HG02938 (cell line): ENCODE results near the gene ESRRA.
A peak's percentile ranks its signal among the peaks of the same experiment; 100 is the strongest.

Experiments
- ATAC-seq: cut with Tn5 transposase; IDR thresholded peaks from one replicate; pipeline ENCODE4 v1.9.1; 2021; ENCODE audit warnings: mild to moderate bottlenecking, moderate library complexity; ENCODE audit not compliant: unreplicated experiment

ESRRA gene

DNA sequence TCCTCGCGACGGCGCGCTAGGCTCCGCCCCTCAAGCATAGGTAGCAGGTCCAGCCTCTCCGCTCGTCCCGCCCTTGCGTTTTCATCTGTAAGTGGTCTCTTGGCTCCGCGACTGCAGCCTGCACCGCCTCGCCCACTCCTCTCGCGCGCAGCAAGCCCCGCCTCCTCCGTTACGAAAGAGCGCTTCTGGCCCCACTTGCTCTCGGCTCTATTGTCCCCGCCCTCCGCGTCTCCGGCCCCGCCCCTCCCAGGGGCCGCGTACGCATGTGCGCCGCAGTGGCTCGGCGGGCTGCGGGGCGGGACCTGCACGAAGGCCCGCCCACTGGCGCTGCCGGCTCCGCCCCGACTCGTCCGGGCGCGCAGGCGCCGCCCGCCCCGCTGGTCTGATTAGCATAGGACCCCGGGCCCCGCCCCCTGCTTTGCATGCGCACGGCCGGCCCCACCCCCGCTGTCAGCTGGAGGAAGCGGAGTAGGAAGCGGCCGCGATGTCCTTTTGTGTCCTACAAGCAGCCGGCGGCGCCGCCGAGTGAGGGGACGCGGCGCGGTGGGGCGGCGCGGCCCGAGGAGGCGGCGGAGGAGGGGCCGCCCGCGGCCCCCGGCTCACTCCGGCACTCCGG is at the start of gene ESRRA:
Gene ESRRA, plus strand, starts transcription at position 450 of the 616 bp plus-strand sequence. CDS start 1,656 bp downstream, outside the sequence.
- ATAC-seq, result peak; percentile 66

DNA sequence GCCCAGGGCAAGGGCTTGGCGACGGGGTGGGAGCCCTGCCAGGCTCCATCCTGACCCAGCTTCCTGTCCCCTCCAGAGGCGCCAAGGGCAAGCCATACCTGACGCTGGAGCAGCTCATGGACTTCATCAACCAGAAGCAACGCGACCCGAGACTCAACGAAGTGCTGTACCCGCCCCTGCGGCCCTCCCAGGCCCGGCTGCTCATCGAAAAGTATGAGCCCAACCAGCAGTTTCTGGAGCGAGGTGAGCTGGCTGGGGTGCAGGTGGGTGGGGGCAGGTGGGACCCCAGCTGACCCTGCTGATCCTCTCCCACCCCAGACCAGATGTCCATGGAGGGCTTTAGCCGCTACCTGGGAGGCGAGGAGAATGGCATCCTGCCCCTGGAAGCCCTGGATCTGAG is 49.0 kb upstream of the ESRRA start:
- no peak for ATAC-seq

DNA sequence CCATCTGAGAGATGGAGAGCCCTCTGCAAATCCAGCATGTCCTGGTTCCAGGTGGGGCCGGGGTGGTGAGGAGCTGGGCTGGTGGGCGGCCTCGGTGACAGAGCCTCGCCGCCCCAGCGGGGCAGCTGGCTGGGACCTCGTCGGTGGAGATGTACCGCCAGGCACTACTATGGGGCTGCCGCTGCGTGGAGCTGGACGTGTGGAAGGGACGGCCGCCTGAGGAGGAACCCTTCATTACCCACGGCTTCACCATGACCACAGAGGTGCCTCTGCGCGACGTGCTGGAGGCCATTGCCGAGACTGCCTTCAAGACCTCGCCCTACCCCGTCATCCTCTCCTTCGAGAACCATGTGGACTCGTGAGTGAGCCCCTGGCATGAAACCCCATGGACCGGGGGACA is 47.0 kb upstream of the ESRRA start:
- ATAC-seq, result no peak

DNA sequence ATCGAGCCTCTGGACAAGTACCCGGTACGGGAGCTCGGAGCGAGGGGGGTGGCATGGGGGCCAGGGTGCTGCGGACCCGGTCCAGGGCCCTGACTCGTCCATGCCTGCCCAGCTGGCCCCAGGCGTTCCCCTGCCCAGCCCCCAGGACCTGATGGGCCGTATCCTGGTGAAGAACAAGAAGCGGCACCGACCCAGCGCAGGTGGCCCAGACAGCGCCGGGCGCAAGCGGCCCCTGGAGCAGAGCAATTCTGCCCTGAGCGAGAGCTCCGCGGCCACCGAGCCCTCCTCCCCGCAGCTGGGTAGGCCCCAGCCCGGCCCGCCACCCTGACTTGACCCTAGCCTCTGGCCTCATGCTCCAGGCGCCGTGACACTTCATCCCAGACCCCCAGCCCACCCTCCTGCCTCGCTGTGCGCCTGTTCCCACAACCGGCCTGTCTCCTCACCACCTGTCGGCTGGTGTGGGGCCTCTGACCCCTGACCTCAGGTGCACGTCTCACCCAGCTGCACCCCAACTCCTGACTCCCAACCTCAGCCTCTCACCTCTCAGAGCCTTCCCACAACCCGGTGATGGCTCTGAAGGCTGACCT is 46.3 kb upstream of the ESRRA start:
- ATAC-seq, result no peak

DNA sequence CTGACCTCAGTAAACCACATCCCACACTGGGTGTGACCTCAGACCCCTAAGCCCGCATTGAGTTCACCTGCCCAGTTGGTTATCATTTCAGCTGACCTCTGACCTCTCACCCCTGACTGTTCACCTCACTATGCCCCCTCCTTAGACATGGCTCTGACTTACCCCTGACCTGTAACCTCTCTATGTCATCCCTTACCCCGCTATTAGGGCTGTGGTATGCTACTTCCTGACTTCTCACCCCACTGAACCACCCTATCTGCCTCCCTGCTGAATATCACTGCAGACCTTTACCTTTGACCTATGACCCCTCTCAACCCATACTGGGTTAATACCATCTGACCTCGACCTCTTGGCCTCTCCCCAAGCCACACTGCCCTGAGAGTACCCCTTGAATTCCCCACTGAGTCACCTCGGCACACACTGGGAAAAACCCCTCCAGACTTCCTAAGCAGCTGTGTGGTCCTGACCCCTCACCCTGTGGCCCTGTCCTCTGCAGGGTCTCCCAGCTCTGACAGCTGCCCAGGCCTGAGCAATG is 45.7 kb upstream of the ESRRA start:
- ATAC-seq, result no peak

DNA sequence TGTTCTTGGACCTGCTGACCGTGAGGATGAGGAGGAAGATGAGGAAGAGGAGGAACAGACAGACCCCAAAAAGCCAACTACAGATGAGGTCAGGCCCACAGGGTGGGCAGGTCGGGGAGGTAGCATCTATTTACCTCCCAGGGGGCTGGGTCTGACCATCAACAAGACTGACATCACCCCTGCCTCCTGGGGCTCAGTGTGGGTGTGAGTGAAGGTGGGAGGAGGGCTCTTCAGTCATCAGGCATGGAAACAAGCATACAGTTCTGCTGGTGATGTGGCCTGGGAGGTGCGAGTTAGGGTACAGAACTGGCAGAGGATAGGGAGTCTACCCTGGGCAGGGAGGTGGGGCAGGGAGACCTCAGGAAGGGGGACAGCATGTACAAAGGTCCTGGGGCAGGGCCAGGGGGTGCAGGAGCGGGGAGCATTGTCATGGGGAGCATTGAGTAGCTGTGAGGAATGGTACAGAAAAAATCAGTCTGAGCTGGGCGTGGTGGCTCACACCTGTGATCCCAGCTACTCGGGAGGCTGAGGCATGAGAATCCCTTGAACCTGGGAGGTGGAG is 45.1 kb upstream of the ESRRA start:
- ATAC-seq, result no peak

DNA sequence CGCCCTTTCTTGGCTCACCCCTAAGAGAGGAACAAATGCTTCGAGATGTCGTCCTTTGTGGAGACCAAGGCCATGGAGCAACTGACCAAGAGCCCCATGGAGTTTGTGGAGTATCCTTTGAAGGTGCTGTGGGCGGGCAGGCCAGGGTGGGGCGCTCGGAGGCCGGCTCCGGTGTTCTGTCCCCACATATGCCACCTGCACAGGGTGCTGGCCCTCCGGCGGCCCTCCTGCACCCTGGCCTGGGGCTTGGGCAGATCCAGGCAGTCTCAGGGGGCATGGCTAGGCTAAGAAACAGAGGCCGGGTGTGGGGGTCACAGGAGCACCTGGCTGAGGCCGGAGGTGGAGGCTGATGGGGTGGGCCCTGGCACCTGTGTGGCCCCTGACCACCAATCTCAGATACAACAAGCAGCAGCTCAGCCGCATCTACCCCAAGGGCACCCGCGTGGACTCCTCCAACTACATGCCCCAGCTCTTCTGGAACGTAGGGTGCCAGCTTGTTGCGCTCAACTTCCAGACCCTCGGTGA is 43.7 kb upstream of the ESRRA start:
- no peak for ATAC-seq

DNA sequence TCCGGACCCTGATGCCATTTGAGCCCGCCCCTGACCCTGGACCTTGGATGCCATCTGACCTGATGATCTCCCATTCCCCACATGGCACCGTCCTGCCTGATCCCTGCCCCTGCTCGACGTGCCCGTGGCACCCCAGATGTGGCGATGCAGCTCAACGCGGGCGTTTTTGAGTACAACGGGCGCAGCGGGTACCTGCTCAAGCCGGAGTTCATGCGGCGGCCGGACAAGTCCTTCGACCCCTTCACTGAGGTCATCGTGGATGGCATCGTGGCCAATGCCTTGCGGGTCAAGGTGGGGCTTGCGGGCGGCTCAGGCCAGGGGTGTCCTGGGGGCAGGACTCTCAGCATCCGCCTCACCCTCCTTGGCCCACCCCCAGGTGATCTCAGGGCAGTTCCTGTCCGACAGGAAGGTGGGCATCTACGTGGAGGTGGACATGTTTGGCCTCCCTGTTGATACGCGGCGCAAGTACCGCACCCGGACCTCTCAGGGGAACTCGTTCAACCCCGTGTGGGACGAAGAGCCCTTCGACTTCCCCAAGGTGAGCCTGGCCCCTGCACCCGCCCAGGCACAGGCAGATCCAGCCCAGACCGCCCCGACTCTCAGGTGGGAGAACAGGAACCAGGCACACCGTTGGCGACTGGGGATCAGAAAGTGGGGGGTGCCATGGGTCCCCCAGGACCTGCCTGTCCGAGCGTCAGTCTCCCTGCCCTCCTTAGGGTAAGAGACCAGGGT is 42.9 kb upstream of the ESRRA start:
- no peak for ATAC-seq

DNA sequence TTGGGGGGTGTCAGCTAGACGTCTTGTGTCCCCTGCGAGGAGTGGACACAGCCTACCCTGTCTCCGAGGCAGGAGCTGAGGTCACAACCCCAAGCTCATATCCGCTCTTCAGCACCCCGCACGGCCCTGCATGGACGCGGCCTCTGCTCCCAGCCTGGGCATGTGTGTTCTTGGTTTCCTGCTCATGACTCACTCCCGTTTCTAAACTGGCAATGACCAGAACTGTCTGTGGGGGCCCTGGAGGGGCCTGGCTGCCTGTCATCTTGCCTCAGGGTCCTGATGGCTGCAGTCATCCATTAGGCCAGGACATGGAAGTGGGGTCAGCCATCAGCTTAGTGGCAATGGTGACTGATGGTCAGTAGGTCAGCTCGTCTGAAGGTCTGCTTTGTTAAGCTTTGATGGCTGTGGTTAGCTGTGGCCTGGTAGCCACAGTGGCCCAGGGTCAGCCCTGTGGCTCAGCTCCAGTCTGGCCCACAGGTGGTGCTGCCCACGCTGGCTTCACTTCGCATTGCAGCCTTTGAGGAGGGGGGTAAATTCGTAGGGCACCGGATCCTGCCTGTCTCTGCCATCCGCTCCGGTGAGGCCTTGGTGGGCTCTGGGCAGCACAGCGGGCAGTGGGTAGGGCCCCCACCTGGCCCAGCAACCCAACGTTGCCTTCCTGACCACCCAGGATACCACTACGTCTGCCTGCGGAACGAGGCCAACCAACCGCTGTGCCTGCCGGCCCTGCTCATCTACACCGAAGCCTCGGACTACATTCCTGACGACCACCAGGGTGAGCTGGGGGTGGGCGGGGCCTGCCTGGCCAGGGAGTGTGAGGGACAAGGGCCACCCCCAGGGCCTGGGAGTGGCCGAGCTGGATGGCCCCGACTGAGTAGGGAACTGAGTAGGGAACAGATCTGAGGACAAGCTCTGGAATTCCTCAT is 42.0 kb upstream of the ESRRA start:
- ATAC-seq, result no peak

DNA sequence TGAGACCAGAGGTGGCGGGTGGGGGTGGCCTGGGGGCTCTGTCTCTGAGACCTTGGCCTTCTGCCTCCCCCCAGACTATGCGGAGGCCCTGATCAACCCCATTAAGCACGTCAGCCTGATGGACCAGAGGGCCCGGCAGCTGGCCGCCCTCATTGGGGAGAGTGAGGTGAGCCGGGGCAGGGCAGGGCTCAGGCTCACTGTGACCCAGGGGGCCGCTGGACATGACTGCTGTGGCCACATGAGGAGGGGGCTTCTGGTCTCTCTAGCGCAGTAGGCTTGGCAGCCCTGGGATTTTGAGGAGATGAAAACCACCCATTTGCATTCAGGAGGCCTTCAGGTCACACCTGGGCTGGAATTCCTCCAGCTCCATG is 41.4 kb upstream of the ESRRA start:
- ATAC-seq, result no peak

DNA sequence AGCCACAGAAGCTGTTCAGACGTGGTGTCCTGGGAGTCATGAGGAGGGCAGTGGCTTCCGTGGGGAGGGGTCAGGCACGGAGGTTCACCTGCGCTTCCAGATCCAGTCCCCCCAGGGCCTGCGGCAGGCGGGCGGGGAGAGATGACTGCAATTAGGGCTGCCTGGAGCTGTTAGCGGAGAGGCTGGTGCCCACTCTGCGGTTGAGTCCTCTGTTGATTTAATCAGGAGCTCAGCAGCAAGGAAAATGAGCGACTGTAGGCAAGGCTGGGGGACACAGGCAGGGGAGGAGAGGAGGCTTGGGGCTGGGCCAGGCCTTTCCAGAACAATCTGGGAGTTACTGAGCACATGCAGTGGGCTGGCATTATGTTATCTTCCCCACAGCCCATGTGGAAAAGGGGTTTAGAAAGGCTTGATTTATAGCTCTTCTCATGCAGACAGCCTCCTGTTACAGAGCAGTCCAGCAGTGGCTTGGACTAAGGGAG is 40.9 kb upstream of the ESRRA start:
- no peak for ATAC-seq

DNA sequence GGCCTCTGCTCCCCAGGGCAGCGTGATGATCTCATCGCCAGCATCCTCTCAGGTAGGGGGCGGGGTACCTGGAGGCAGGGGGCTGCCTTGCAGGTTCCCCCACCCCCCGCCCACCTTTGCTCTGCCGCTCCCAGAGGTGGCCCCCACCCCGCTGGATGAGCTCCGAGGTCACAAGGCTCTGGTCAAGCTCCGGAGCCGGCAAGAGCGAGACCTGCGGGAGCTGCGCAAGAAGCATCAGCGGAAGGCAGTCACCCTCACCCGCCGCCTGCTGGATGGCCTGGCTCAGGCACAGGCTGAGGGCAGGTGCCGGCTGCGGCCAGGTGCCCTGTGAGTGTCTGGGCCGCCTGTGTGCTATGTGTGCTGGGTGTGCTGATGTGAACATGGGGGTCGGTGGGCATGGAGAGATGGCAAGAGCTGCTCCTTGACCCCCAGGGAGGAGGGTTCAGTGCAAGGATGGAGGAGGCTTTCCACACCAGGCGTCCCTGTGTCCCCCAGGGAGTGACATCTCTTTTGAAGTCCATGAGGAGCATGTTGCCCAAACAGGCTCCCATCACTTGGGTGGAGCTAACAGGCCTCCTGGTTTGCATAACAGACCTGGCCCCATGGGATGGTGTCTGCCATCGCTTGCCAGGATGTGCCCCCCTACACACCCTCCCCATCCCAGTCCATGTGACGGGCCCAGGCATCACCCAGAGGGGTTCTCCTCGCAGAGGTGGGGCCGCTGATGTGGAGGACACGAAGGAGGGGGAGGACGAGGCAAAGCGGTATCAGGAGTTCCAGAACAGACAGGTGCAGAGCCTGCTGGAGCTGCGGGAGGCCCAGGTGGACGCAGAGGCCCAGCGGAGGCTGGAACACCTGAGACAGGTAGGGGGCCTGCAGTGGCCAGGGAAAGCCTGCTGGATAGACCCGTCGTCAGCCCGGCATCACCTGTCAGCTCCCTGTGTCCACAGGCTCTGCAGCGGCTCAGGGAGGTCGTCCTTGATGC is 39.9 kb upstream of the ESRRA start:
- no peak for ATAC-seq

DNA sequence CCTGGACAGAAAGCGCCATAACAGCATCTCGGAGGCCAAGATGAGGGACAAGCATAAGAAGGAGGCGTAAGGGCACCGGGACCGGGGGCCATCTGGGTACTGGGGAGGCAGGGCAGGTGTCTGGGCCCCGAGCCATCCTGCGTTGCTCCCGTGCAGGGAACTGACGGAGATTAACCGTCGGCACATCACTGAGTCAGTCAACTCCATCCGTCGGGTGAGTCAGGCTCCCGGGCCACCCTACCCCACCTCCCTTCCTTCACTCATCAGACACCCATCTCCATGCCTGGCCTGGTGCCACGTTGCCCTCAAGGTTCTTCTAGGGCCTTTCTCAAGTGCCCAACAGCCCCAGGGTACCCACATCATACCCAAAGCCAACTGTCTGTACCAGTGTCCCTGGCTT is 39.0 kb upstream of the ESRRA start:
- ATAC-seq, result no peak

DNA sequence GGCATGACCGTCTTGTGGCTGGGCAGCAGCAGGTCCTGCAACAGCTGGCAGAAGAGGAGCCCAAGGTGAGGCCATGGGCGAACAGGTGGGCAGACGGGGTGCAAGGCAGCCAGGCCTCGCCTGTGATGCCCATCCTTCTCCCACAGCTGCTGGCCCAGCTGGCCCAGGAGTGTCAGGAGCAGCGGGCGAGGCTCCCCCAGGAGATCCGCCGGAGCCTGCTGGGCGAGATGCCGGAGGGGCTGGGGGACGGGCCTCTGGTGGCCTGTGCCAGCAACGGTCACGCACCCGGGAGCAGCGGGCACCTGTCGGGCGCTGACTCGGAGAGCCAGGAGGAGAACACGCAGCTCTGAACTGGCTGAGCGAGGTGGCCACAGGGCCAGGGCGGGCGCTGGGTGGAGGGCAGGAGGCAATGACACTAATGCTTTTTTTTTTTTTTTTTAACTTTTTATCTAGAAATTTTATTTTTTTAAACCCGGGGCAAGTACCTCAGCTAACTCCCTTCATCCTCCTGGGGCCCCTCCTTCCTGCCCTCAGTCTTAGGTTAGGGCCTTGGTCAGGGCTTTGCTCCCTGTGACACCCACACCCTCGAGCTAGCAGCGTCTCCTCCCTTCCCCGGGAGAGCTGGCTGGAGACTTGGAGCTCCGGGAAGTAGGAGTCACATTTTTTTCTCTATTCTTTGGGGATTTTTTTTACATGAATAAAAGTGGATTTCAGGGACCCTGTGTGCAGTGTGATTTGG is 37.9 kb upstream of the ESRRA start:
- no peak for ATAC-seq

DNA sequence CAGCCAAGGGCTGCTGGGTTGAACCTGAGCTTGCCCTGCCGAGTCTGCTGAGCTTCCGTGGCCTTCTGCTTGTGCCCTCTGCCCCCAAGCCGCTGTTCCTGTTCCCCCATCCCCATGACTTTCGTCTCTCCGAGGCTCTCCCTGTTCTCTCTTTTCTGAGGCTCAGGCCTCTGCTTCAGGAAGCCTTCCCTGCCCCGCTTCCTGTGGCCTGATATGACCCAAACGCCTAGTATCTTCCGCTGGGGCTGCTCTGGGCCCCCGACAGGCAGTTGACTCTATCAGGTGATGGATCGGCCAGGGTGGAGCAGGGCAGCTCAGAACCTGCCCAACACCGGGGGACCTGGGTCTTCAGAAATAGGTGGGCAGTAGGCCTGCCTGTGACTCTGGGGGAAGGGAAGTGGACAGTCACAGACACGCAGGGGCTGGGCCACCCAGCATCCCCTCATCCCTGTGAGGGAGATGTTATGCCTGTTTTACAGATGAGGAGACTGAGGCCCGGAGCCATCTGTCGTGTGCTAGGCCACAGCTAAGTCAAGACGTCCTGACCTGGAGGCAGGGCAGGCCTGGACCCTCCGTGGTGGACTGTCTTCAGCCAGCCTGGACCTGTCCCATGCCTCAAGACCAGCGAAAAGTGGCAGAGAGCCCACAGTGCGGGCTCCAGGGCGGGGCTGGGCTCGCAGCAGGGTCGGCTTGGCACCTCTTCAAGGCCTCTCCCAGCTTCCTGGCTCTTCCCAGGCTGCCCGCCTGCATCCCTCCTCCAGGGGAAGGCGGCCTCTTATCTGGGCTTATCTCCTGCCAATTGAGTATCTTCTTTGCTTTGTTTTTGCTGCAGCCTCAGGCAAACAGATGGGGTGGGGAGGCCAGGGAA is 37.1 kb upstream of the ESRRA start:
- ATAC-seq, result no peak

DNA sequence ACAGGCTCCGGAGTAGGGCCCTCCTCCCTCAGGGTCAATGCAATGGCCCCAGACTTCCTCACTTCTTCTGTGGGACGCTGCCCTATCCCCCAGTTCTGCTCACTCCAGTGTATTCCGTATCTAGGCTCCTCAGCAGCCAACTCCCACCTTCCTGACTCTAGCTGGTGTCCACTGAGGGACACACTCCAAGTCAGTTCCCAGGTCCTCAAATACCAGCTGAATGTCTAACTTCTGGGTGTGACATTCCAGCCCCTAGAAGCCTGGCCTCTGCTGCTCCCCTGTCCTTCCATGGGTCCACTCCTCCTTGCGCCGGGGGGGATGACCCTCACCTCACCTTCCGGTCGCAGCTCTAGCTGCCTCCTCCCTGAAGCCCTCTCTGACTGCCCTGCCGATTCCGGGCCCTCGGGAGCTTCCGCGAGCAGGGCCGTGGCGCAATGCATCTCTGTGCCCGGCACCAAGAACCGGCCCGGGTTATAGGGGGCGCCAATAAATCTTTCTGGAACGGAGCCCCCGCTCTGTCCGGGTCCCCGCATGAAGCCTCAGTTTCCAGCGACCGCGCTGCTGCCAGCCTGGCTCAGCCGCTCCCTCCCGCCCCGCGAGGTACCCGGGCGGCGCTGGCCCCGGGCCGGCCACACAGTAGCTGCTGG is 36.3 kb upstream of the ESRRA start:
- ATAC-seq, result peak; percentile 9
